CD4-positive, alpha-beta T cell (primary cell): ENCODE data around the gene CCDC51. TPM values are rescaled to one million over a fixed set of nuclear protein-coding genes. Genes with fewer than 3 reads are reported as not detected.

Experiments used
- ATAC-seq: fragments of 200-7000 bp; cut with Tn5 transposase; one replicate; pipeline ENCODE4 v1.10.0; 2022; ENCODE audit warnings: mild to moderate bottlenecking; ENCODE audit not compliant: poor library complexity
- CTCF ChIA-PET: fragments of 350-600 bp; sonication (Branson Sonifier 250); formaldehyde crosslinking; loops from one replicate; lab custom pipeline; 2021; ENCODE audit warnings: antibody characterized with exemption, inconsistent platforms; lab: Charles Lee
- POLR2A ChIA-PET: fragments of 350-600 bp; sonication (Branson Sonifier 250); formaldehyde crosslinking; loops from one replicate; lab custom pipeline; 2021; ENCODE audit warnings: antibody characterized with exemption, inconsistent platforms; lab: Charles Lee
- DNase-seq, 14 experiments: peaks; one replicate each; pipeline ENCODE4 v3.0.0-alpha.2; 2013 to 2020; ENCODE audit warnings: mixed read lengths in 2 of 14
- H3K27ac ChIP-seq, 2 donors: one replicate each; pipeline versions ENCODE4 v1.5.1 to v1.7.0; 2013; ENCODE audit warnings: low read length in 2 of 2, low read depth in 1 of 2, mild to moderate bottlenecking in 1 of 2
- H3K27me3 ChIP-seq, 2 experiments: 1 replicate in 1 of 2; 2 replicates in 1 of 2; pipeline versions ENCODE4 v1.6.1 to v1.7.0; 2013; ENCODE audit warnings: low read length in 2 of 2, control low read depth in 1 of 2, mild to moderate bottlenecking in 1 of 2, moderate library complexity in 1 of 2; ENCODE audit not compliant: insufficient read depth in 2 of 2, control insufficient read depth in 1 of 2
- H3K36me3 ChIP-seq: one replicate; pipeline ENCODE4 v1.6.1; 2013; ENCODE audit warnings: low read length, control low read depth; ENCODE audit not compliant: insufficient read depth
- H3K4me1 ChIP-seq: one replicate; pipeline ENCODE4 v1.6.1; 2013; ENCODE audit warnings: low read length, control low read depth; ENCODE audit not compliant: insufficient read depth
- H3K4me3 ChIP-seq: one replicate; pipeline ENCODE4 v1.5.1; 2013; ENCODE audit warnings: mild to moderate bottlenecking, low read length, moderate library complexity
- H3K9me3 ChIP-seq, 2 experiments: 1 replicate in 1 of 2; 2 replicates in 1 of 2; pipeline versions ENCODE4 v1.6.1 to v1.7.0; 2013; ENCODE audit warnings: low read length in 2 of 2, mild to moderate bottlenecking in 2 of 2, control low read depth in 1 of 2, moderate library complexity in 1 of 2; ENCODE audit not compliant: control insufficient read depth in 1 of 2, insufficient read depth in 1 of 2
- H3K27ac Mint-ChIP-seq: one replicate; pipeline ENCODE4 v1.8.0; 2020; ENCODE audit warnings: mixed read lengths
- H3K27me3 Mint-ChIP-seq: one replicate; pipeline ENCODE4 v1.8.0; 2021; ENCODE audit warnings: mixed read lengths
- H3K36me3 Mint-ChIP-seq: one replicate; pipeline ENCODE4 v1.8.0; 2021; ENCODE audit warnings: low read depth, mixed read lengths
- H3K4me1 Mint-ChIP-seq: one replicate; pipeline ENCODE4 v1.8.0; 2021; ENCODE audit warnings: low read depth, mixed read lengths
- H3K4me3 Mint-ChIP-seq: one replicate; pipeline ENCODE4 v1.8.0; 2020; ENCODE audit warnings: mild to moderate bottlenecking, mixed read lengths
- H3K9me3 Mint-ChIP-seq: one replicate; pipeline ENCODE4 v1.8.0; 2020; ENCODE audit warnings: mixed read lengths
- CTCF ChIP-seq: fragments of 200-600 bp; IDR thresholded peaks from one replicate; pipeline ENCODE4 v1.8.0; 2022; ENCODE audit warnings: antibody characterized with exemption, mild to moderate bottlenecking
- intact Hi-C, 2 experiments: fragments of 100-400 bp; cut with DNase I in 1 of 2; cut with micrococcal nuclease in 1 of 2; formaldehyde crosslinking; loops; one replicate each; pipeline versions ENCODE4 v1.15.1 to v1.9.0; 2023 to 2025; cut with DNase I, micrococcal nuclease
- total RNA-seq, 174 experiments: library from RNA in 2 of 174; stranded (reverse) in 2 of 174; gene quantifications; one replicate each; pipeline ENCODE4 v1.2.3 and lab custom pipeline; 2021 to 2026

Gene CCDC51
- total RNA-seq, 2 experiments from 2014 or later = 5.5 to 5.8 TPM

- Mint-ChIP-seq H3K27me3 (no peaks in the 10 kb centered on the region), H3K4me1 (no peaks in the 10 kb centered on the region), H3K4me3 (no peak overlapping the region), H3K36me3 (no peaks in the 10 kb centered on the region), H3K27ac (no peak overlapping the region), H3K9me3 (no peaks in the 10 kb centered on the region)
- H3K36me3 ChIP-seq = no peaks in the 10 kb centered on the region
- intact Hi-C loops = no loop called here
- POLR2A ChIA-PET = no interaction called here
- CTCF ChIA-PET = interaction anchor here (2.6 kb wide), 1 partner anchor 13 kb away, joined by 7 read pairs; no protein-coding TSS in a partner anchor
- H3K9me3 ChIP-seq = no peaks in the 10 kb centered on the region
- DNase-seq = no peak
- H3K4me1 ChIP-seq = no peaks in the 10 kb centered on the region
- no peak overlapping the region for H3K27ac ChIP-seq
- no peak overlapping the region for H3K4me3 ChIP-seq
- no peak for ATAC-seq
- TF ChIP-seq CTCF = no peak
- H3K27me3 ChIP-seq = no peaks in the 10 kb centered on the region
These were observed 17.2 kb downstream of the CCDC51 start for GRCh38 chr3:48422681-48423080.

- no peak overlapping the region for H3K4me3 ChIP-seq
- H3K9me3 ChIP-seq = no peaks in the 10 kb centered on the region
- no peaks in the 10 kb centered on the region for H3K36me3 ChIP-seq
- H3K27me3 Mint-ChIP-seq = no peaks in the 10 kb centered on the region
- POLR2A ChIA-PET = no interaction called here
- no peak overlapping the region for H3K4me3 Mint-ChIP-seq
- no peak for TF ChIP-seq CTCF
- H3K36me3 Mint-ChIP-seq = no peaks in the 10 kb centered on the region
- H3K27ac ChIP-seq = no peak overlapping the region
- no peaks in the 10 kb centered on the region for H3K4me1 Mint-ChIP-seq
- CTCF ChIA-PET = interaction anchor here (2.6 kb wide), 1 partner anchor 14 kb away, joined by 7 read pairs; no protein-coding TSS in a partner anchor
- H3K9me3 Mint-ChIP-seq = no peaks in the 10 kb centered on the region
- DNase-seq (no peak), ATAC-seq (no peak)
- intact Hi-C loops = no loop called here
- H3K27ac Mint-ChIP-seq = no peak overlapping the region
- no peaks in the 10 kb centered on the region for H3K4me1 ChIP-seq
- H3K27me3 ChIP-seq = no peaks in the 10 kb centered on the region
These were observed 17.6 kb downstream of the CCDC51 start for GRCh38 chr3:48422272-48422671.

- ATAC-seq = no peak
- ChIA-PET CTCF (no interaction called here), POLR2A (no interaction called here)
These were observed 19.4 kb downstream of the CCDC51 start for GRCh38 chr3:48420561-48420960.

More at GRCh38 chr3:48420561-48420960, 19.4 kb downstream of the CCDC51 start:
- intact Hi-C loops = no loop called here
- Mint-ChIP-seq H3K27me3 (no peaks in the 10 kb centered on the region), H3K4me3 (no peak overlapping the region), H3K9me3 (no peaks in the 10 kb centered on the region), H3K36me3 (no peaks in the 10 kb centered on the region), H3K4me1 (no peaks in the 10 kb centered on the region), H3K27ac (no peak overlapping the region)
- no peaks in the 10 kb centered on the region for H3K9me3 ChIP-seq
- no peaks in the 10 kb centered on the region for H3K36me3 ChIP-seq
- no peak overlapping the region for H3K4me3 ChIP-seq
- no peak overlapping the region for H3K27ac ChIP-seq
- TF ChIP-seq CTCF = no peak
- H3K4me1 ChIP-seq = no peaks in the 10 kb centered on the region
- no peak for DNase-seq
- no peaks in the 10 kb centered on the region for H3K27me3 ChIP-seq
